NT2/D1 (cell line): Measurements from ENCODE around the gene HNRNPAB.

ENCODE experiments used
- DNase-seq: peaks from one replicate; pipeline ENCODE4 v3.0.0-alpha.2; 2011; ENCODE audit warnings: low read depth, low spot score
- H3K27me3 ChIP-seq: 2 replicates; pipeline ENCODE4 v1.6.0; 2011; ENCODE audit warnings: mild to moderate bottlenecking; ENCODE audit not compliant: insufficient read length, insufficient read depth
- H3K36me3 ChIP-seq: 2 replicates; pipeline ENCODE4 v1.6.1; 2011; ENCODE audit warnings: mild to moderate bottlenecking, low read length, mixed read lengths; ENCODE audit not compliant: insufficient read depth, insufficient read length
- H3K4me1 ChIP-seq: 2 replicates; pipeline ENCODE4 v1.5.1; 2011; ENCODE audit not compliant: insufficient read depth, insufficient read length
- H3K4me3 ChIP-seq: 2 replicates; pipeline ENCODE4 v1.5.1; 2011; ENCODE audit warnings: low read depth; ENCODE audit not compliant: insufficient read length
- H3K9ac ChIP-seq: 2 replicates; pipeline ENCODE4 v1.6.0; 2011; ENCODE audit warnings: low read depth; ENCODE audit not compliant: insufficient read length
- H3K9me3 ChIP-seq: 2 replicates; pipeline ENCODE4 v1.5.1; 2011; ENCODE audit warnings: mild to moderate bottlenecking, low read length; ENCODE audit not compliant: insufficient read depth
- SUZ12 ChIP-seq: IDR thresholded peaks from 2 replicates; pipeline ENCODE4 v1.6.1; 2011; ENCODE audit not compliant: insufficient read length, insufficient read depth; ENCODE audit errors: extremely low read depth
- YY1 ChIP-seq: IDR thresholded peaks from 2 replicates; pipeline ENCODE4 v1.6.1; 2011; ENCODE audit not compliant: insufficient read length, insufficient read depth
- ZNF274 ChIP-seq: IDR thresholded peaks from 2 replicates; pipeline ENCODE4 v1.6.1; 2011; ENCODE audit warnings: mild to moderate bottlenecking, low read depth, low read length

HNRNPAB gene

DNA sequence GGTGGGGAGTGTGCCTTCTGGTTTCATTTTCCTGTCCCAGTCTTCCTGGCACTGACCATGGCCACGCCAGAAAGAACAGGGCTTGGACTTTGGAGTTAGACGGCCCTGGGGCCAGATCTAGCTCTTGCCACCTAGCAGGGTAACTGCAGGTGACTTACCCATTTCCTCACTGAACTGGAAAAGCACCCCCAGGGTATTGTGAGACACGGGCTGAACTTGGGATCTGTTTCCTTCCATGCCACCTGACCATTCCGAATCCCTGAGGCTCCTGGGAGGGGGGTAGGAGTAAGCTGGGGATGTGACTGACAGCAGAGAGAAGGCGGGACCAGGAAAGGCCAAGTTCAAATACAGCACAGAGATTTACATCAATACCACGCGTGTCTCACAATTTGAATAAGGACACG is 9.4 kb downstream of the HNRNPAB start:
- peaks cover 5% of the 10 kb centered on the region for H3K4me1 ChIP-seq
- no peaks in the 10 kb centered on the region for H3K9me3 ChIP-seq
- TF ChIP-seq ZNF274 (no peak), SUZ12 (no peak), YY1 (no peak)
- peaks cover 78% of the 10 kb centered on the region for H3K36me3 ChIP-seq
- DNase-seq = no peak
- H3K4me3 ChIP-seq = no peak overlapping the region
- no peaks in the 10 kb centered on the region for H3K27me3 ChIP-seq
- no peak overlapping the region for H3K9ac ChIP-seq

DNA sequence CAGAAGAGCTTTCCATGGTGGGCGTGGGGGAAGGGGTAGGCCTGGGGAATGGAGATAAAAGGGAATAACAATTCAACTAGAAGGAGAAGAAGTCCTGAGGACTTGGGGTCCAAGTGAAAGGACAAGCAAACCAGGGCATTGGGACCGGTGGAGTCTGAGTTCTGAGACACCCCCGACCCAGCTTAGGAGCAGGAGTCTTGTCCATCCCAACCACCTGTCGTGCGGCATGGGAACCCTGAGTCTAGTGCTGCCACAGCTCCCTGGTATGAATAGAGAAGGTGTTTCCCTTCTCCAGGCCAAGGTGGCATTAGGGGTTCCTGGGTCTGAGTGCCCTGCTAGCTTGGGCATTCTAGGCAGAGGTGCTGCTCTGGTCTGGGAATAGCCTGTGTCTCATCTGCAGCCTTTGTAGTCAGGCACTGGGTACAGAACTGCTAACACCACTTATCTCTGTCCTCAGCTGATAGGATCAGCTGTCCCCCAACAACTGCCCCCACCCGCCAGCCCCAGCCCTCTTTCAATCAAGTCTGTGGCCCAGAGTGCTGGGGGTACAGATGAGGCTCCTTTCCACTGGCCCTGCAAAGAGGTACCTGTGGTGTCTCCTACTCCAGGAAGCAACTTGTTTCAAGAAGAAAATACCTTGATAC is 9.9 kb downstream of the HNRNPAB start:
- Histone ChIP-seq H3K9me3 (no peaks in the 10 kb centered on the region), H3K36me3 (peaks cover 73% of the 10 kb centered on the region), H3K9ac (no peak overlapping the region), H3K4me3 (no peak overlapping the region), H3K27me3 (no peaks in the 10 kb centered on the region), H3K4me1 (peaks cover 5% of the 10 kb centered on the region)
- TF ChIP-seq YY1 (no peak), ZNF274 (no peak), SUZ12 (no peak)
- no peak for DNase-seq

GRCh38 chr5:178215280-178216002 is 11.1 kb downstream of the HNRNPAB start:
- Histone ChIP-seq H3K9ac (no peak overlapping the region), H3K9me3 (no peaks in the 10 kb centered on the region), H3K27me3 (no peaks in the 10 kb centered on the region), H3K4me3 (no peak overlapping the region), H3K4me1 (no peaks in the 10 kb centered on the region), H3K36me3 (peaks cover 64% of the 10 kb centered on the region)
- TF ChIP-seq YY1 (no peak), ZNF274 (no peak), SUZ12 (no peak)
- no peak for DNase-seq

- peaks cover 61% of the 10 kb centered on the region for H3K36me3 ChIP-seq
- no peaks in the 10 kb centered on the region for H3K27me3 ChIP-seq
- no peak overlapping the region for H3K4me3 ChIP-seq
- TF ChIP-seq ZNF274 (no peak), SUZ12 (no peak), YY1 (no peak)
- no peak for DNase-seq
- H3K4me1 ChIP-seq = no peaks in the 10 kb centered on the region
- H3K9me3 ChIP-seq = no peaks in the 10 kb centered on the region
- no peak overlapping the region for H3K9ac ChIP-seq
These were observed 11.8 kb downstream of the HNRNPAB start for GRCh38 chr5:178216088-178216534.

- H3K4me3 ChIP-seq = no peak overlapping the region
- H3K9me3 ChIP-seq = no peaks in the 10 kb centered on the region
- no peak overlapping the region for H3K9ac ChIP-seq
- DNase-seq = no peak
- TF ChIP-seq ZNF274 (no peak), YY1 (no peak), SUZ12 (no peak)
- H3K27me3 ChIP-seq = no peaks in the 10 kb centered on the region
- H3K4me1 ChIP-seq = no peaks in the 10 kb centered on the region
- H3K36me3 ChIP-seq = peaks cover 61% of the 10 kb centered on the region
These were observed 12.4 kb downstream of the HNRNPAB start for GRCh38 chr5:178216779-178217178.

- Histone ChIP-seq H3K9ac (no peak overlapping the region), H3K27me3 (no peaks in the 10 kb centered on the region), H3K9me3 (no peaks in the 10 kb centered on the region), H3K36me3 (peaks cover 60% of the 10 kb centered on the region), H3K4me1 (no peaks in the 10 kb centered on the region), H3K4me3 (no peak overlapping the region)
- DNase-seq = no peak
- TF ChIP-seq SUZ12 (no peak), ZNF274 (no peak), YY1 (no peak)
These were observed 14.0 kb downstream of the HNRNPAB start for GRCh38 chr5:178218237-178218776.

DNA sequence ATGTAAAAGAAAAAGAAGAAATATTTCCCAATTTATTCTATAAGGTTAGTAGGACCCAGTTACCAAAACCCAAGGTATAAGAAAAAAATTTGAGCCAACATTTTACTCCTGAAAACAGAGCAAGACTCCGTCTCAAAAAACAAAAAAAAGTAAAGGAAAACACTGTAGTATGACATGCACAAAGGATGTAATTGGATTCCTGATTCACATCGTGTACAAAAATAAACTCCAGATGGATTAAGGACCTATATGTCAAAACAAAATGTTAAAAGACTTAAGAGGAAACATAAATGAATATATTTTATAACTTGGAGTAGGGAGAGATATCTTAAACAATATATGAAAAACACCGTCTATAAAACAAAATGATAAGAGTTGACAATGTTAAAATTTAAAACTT is 14.5 kb downstream of the HNRNPAB start:
- DNase-seq = no peak
- H3K9me3 ChIP-seq = no peaks in the 10 kb centered on the region
- no peak overlapping the region for H3K9ac ChIP-seq
- no peaks in the 10 kb centered on the region for H3K4me1 ChIP-seq
- no peak for TF ChIP-seq SUZ12
- no peak for TF ChIP-seq ZNF274
- TF ChIP-seq YY1 = no peak
- no peaks in the 10 kb centered on the region for H3K27me3 ChIP-seq
- peaks cover 63% of the 10 kb centered on the region for H3K36me3 ChIP-seq
- no peak overlapping the region for H3K4me3 ChIP-seq
